ENCODE results near the gene GMPR.

Gene GMPR

DNA sequence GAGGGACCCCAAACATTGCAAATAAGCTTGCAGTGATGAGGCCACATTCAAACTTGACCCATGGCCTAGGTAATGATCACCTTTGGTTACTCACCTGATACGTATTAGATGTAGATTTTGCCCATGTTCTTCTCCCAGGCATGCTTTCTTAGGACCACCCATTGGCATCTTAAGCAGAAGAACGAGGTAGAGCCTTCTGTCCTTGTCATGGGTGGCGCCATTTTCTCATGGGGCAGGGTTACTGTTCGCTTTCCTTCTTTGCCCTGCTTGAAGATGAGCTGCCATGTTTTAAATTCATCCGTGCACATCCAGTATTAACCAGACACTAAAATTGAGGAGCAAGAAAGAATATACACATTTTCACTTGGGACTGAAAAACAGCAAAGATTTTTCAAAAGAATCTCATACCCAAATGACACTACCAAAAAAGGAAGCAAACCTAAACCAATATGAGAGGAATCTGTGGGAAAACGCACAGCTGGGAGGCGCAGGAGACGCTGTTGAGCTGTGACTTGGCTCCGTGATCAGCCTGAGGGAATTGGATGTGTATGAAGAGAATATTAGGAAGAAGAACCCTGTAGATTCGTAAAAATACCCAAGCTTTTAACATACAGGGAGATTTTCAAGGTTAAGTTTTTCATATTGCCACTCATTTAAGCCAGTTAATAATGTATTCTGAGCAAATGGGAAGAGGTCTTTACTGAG lies 36.6 kb downstream of the GMPR start:
- no peak for DNase-seq

DNA sequence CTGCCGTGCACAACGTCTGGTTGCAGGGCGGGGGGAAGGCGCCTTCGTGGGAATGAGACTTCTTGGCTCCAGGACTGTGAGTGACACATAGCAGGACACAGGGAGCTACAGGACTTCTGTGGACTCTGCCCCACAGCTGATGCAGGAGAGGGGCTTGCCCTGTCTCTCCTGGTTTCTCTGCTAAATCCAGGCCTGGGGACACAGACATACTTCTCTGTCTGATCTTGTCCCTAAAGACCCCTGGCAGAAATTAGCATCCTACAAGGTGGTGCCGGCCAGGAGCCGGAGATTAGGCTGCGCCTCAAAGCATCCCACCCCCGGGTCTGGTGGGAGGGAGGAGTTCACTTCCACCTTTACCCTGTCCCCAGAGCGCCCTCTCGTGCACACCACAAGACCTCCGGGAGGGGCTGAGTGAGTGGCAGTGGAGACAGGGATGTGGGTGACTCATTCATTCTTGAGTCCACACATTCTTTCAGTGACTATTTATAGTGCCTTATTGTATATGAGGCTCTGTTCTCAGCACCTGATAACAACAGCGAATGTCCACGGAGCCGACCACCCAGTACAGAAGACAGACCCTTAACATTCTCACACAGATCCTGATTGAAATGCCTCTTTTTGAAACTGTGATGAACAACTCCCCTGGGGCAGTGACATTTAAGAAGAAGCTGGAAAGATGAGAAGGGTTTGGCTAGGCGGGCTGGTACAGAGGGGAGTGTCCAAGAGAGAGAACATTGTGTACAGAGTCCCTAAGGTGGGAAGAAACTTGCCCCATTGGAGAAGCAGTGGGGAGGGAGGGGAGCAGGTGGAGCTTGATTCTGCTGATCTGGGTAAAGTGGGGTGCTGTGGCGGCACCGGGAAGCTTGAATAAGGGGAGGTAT lies 39.0 kb downstream of the GMPR start:
- no peak for DNase-seq

DNA sequence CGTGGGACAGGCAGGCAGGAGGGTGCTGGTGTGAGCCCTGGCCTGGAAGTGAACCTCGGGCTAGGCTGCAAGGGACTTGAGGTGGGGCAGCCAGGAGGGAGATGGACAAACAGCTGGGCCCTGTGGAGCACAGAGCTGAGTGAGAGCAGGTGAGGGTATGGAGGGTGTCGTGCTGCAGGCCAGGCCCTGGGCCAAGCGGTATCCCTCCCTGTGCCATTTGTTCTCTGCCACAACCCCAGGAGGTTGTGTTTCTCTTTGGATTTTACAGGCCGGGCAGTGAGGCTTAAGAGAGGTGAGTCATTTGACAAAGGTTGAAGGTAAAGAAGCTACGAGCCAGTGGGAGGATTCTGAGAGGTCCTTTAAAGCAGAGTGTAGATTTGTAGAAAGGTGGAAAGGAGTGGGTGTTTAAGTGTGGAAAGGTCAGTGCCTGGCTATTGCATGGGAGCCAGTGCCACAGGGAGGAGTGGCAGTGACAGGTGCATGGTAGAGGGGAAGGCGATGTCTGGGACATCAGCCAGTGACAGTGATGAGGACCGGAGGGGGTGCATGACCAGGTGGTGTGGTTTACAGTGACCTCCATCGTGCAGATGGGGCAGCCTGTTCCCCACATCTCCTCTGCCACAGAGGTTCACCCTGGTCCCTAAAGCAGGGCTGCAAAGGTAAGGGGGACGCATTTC lies 39.8 kb downstream of the GMPR start:
- DNase-seq = no peak

GRCh38 chr6:16278750-16279149 lies 40.4 kb downstream of the GMPR start:
- no peak for DNase-seq

DNA sequence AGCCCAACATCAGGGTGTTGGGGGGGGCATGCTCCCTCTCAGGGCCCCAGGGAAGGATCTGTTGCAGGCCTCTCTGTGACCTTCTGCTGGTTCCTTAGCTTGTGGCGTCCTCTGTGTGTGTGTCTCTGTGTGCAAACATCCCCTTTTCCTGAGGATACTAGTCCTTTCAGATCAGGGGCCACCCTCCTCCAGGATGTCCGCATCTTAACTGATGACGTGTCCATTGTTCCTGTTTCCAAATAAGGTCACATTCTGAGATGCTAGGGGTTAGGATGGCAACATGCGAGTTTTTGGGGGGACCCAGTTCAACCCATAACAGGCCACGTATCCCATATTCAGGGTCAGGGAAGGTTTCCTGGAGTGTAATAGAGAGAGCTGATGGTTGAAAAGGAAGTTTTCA lies 40.9 kb downstream of the GMPR start:
- no peak for DNase-seq

DNA sequence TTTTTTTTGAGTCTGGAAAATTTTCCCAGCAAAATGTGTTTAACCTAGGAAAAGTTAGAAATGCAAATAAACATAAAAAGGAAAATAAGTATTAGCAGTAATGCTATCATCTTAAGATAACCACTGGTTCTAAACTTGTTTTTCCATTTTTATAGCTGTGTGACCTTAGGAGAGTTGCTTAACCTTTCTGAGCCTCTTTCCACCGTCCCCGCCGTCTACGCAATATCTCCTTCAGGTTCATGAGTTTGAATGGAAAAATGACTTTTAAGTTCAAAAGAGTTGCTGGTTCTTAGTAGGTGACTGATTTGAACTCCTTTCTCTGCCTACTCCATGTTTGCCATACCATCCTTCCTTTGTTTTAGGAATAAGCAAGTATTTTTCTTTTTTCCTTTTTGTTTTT lies 44.0 kb downstream of the GMPR start:
- DNase-seq = no peak

- DNase-seq = no peak
Observed at GRCh38 chr6:16284472-16284871, 46.1 kb downstream of the GMPR start.

GRCh38 chr6:16285467-16286150 lies 47.2 kb downstream of the GMPR start:
- no peak for DNase-seq

DNA sequence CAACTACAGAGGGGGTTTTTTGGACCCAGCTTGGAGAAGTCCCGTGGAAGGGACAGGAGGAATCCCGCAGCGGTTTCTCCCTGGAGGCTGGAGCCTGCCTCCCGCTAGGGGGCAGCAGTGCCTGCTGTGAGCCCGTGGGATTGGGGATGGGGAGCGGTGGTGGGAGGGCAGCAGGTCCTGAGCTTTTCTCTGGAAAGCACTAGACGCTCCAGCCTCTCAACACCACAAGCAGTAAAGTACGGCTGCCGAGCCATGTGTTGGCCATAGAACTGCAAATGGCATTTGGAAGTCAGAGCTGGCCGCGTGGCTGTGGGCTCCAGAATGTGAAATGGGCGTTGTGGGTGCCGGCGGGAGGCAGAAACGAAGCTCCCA lies 47.8 kb downstream of the GMPR start:
- peak; percentile 36 for DNase-seq

DNA sequence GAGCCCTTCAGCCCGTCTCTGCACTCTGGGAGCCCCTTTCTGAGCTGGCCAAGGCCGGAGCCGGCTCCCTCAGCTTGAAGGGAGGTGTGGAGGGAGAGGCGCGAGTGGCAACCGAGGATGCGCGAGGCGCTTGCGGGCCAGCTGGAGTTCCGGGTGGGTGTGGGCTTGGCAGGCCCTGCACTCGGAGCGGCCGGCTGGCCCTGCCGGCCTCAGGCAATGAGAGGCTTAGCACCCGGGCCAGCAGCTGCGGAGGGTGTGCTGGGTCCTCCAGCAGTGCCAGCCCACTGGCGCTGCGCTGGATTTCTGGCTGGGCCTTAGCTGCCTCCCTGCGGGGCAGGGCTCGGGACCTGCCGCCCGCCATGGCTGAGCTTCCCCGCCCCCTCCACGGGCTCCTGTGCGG lies 49.8 kb downstream of the GMPR start:
- no peak for DNase-seq

- no peak for DNase-seq
Observed at GRCh38 chr6:16291739-16292138, 53.4 kb downstream of the GMPR start.

DNA sequence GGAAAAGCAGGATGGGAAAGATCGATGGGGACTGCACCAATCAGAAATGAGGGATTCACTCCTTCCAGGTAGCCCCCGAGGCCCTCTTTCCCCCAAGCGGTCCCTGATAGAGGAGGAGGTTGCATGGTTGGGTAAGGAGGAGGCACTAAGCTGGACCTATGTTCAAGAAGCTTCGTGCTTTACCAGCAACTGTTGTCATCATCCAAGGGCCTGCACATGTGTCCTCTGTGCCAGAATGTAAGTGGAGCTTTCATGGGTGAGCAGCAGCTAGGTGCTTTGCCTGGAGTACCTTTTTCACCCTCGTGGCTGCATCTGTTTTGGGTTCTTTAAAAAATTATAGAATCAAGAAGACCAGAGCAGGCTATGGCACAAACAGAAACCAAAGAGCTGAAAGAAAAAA lies 54.0 kb downstream of the GMPR start:
- no peak for DNase-seq

DNA sequence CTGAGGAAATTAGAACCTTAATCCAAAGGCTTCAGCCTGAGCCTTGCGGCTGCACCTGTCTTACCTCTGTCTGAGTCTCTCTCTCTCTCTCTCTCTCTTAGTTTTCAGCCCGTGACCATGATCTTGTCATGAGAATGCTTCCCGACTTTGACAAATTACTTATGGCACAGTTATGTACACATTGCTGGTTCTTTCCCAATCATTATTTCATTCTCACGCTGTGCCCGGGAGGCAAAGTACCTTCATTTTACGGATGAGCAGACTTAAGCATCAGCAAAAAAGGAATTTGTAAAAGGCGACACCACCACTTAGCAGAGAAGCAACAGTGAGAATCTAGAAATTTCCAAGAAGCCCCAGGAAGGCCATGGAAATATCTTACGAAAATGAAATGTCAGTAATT lies 54.6 kb downstream of the GMPR start:
- no peak for DNase-seq

DNA sequence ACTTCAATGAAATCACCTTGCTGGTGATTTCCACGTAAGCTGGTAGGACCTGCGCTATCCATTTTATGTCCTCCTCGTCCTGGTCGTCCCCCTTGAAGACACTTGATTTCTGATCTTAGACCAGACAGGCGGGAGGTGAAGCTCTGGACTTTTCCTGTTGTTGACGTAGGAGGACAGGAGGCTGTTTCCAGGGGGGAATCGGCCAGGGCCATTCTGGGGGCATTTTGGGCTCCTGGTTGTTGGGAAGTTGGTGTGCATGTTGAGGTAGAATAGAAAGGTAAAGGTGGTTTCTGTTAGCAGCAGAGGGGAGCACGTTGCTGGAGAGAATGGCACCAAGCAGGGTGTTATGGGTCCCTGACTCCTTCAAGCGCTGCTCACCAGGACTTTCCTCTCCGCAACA lies 56.0 kb downstream of the GMPR start:
- no peak for DNase-seq

GRCh38 chr6:16295060-16295459 lies 56.7 kb downstream of the GMPR start:
- DNase-seq = no peak

DNA sequence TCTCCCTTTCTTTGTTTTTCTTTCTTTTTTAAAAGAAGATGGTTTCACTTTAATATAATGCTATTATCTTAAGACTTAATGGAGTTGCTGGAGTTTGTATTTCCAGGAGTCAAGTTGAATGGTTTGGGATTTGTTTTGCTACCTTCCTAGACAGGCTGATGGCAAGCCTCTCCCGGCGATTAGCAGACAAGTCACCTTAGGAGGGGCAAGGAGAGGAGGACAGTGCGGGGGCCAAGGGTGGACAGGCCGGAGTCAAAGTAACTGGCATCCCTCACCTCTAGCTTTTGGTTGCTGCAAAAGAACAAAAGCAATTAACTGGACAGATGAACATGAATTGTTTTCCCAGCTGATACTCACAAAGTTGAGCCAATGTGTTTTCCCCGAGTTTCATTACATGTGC lies 57.1 kb downstream of the GMPR start:
- no peak for DNase-seq

DNA sequence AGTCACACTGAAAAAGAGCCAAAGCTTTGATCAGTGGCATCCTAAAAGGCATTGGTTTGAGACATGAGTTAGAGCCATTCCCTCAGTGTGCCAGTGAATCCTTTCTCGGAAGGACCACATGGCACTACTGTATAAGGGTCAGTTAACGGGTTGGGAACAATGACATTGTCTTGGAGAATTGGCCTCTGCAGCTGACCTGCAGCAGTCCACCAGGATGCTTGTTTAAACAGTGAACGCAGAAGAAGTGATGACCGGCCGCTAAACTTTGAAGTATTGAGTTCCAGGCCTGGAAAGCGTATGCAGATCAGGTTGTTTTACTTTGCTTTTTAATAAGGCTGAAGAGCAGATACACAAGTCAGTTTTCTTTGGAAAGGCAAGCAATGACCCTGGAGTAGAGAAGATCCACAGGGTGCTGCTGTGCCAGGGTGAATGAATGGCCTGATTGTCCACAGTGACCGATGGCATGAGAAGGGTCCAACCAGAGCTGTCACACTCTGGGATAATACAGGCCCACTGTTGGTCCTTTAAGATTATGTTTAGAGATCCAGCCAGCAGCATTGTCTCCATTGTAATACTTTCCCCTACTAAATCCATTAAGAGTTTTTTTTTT lies 57.8 kb downstream of the GMPR start:
- DNase-seq = no peak

DNA sequence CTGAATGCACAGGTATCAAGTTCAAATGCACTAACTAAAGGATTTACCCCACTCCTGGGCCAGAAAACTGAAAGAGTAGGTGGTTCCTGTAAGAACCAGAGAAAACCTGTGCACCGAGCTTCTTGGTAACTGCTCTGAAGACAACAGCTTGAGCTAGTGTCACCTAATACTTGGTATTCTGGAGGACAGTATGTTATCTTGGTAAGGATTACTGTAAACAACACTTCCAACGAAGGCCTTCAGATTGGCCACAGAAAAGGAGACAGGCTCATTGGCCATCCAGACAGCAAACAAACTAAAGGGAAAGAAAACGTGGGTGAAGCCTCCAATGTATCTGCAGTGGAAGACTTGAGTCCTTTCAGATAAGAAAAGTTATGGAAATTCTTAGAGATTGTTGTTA lies 61.5 kb downstream of the GMPR start:
- DNase-seq = no peak

DNA sequence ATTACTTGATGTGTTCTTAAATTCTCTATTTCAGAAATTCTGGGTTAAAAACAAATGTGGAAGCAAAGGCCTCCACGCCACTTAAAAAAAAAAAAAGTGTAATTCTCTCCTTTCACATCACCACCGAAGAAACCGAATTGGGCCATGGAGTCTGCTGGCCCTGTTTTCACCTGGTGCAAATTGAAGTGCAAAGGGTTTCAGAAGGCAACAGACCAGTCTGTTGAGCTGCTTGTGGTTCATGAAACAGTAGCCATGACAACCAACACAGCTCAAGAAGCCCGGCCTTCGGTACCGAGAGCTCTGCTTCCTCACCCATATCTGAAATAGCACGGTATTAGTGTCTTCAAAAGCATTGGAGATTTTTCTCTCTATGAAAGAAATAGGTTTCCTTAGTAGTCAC lies 63.1 kb downstream of the GMPR start:
- DNase-seq = no peak

GRCh38 chr6:16302721-16303552 lies 64.5 kb downstream of the GMPR start:
- no peak for DNase-seq

- no peak for DNase-seq
Observed at GRCh38 chr6:16305246-16305725, 66.9 kb downstream of the GMPR start.

- no peak for DNase-seq
Observed at GRCh38 chr6:16305788-16306187, 67.4 kb downstream of the GMPR start.
